HG03565 (cell line): ENCODE results near the gene PTPRD.

ENCODE experiments used
- ATAC-seq: cut with Tn5 transposase; IDR thresholded peaks from one replicate; pipeline ENCODE4 v1.9.1; 2021; ENCODE audit warnings: mild to moderate bottlenecking, moderate library complexity; ENCODE audit not compliant: unreplicated experiment

The PTPRD gene

GRCh38 chr9:9790216-9790872 is 822.5 kb downstream of the PTPRD start:
- ATAC-seq: peak; percentile 70

GRCh38 chr9:9783711-9784110 is 829.1 kb downstream of the PTPRD start:
- ATAC-seq: no peak

GRCh38 chr9:9783211-9783610 is 829.6 kb downstream of the PTPRD start:
- no peak for ATAC-seq

- ATAC-seq: no peak
Measured at GRCh38 chr9:9778293-9778692, 834.5 kb downstream of the PTPRD start.

- ATAC-seq: no peak
Measured at GRCh38 chr9:9774471-9774870, 838.3 kb downstream of the PTPRD start.

- no peak for ATAC-seq
Measured at GRCh38 chr9:9771314-9771713, 841.5 kb downstream of the PTPRD start.

- ATAC-seq: no peak
Measured at GRCh38 chr9:9764821-9765220, 848.0 kb downstream of the PTPRD start.

- no peak for ATAC-seq
Measured at GRCh38 chr9:9754186-9754585, 858.6 kb downstream of the PTPRD start.

- no peak for ATAC-seq
Measured at GRCh38 chr9:9753266-9753665, 859.5 kb downstream of the PTPRD start.

GRCh38 chr9:9752722-9753121 is 860.1 kb downstream of the PTPRD start:
- no peak for ATAC-seq

GRCh38 chr9:9751996-9752395 is 860.8 kb downstream of the PTPRD start:
- ATAC-seq: no peak

GRCh38 chr9:9750719-9751118 is 862.1 kb downstream of the PTPRD start:
- no peak for ATAC-seq

- ATAC-seq: no peak
Measured at GRCh38 chr9:9749591-9749990, 863.2 kb downstream of the PTPRD start.

GRCh38 chr9:9747787-9748186 is 865.0 kb downstream of the PTPRD start:
- ATAC-seq: no peak

GRCh38 chr9:9746826-9747225 is 866.0 kb downstream of the PTPRD start:
- ATAC-seq: no peak

- ATAC-seq: no peak
Measured at GRCh38 chr9:9743822-9744221, 869.0 kb downstream of the PTPRD start.

GRCh38 chr9:9730174-9730573 is 882.6 kb downstream of the PTPRD start:
- ATAC-seq: no peak

GRCh38 chr9:9729082-9729481 is 883.7 kb downstream of the PTPRD start:
- no peak for ATAC-seq

- ATAC-seq: no peak
Measured at GRCh38 chr9:9719373-9720112, 893.3 kb downstream of the PTPRD start.

- ATAC-seq: no peak
Measured at GRCh38 chr9:9718691-9719090, 894.1 kb downstream of the PTPRD start.

GRCh38 chr9:9679433-9679832 is 933.4 kb downstream of the PTPRD start:
- ATAC-seq: no peak

GRCh38 chr9:9674461-9674860 is 938.3 kb downstream of the PTPRD start:
- ATAC-seq: no peak

GRCh38 chr9:9670454-9670853 is 942.3 kb downstream of the PTPRD start:
- ATAC-seq: no peak
